Measurements from ENCODE around the gene LRRC9. TPM values are rescaled to one million over a fixed set of nuclear protein-coding genes. Genes with fewer than 3 reads are reported as not detected.

LRRC9 gene
- total and polyA plus RNA-seq, 2 donors (not counting 3 experiments of a cell fraction or from before 2014, with no cell fraction given): not detected

DNA sequence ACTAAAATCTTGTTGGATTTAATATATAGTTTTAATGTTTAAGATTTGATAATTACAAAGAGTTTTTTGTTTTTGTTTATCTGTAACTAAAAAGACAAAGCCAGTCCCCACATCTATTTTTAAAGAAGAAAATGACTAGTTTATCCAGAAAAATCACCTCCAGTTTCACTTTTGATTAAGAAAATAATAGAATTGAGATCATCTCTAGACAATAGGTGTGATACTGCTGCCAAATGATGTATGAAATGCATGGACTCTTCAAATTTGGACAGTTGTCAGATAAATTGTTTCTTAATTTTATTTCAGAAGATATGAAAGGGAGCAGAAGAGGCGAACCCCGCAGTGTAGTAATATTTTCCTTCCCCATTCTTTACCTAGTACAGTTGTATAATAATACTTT lies 191.8 kb downstream of the LRRC9 start:
- Histone ChIP-seq H4K20me1 (replicated peaks; ENCODE audit: control insufficient read depth, extremely low read depth, insufficient read depth, low read length) (no peaks in the 10 kb centered on the region), H3K27me3 (ENCODE audit: control insufficient read depth in 2 of 2, insufficient read depth in 2 of 2, low read length in 2 of 2) (no peaks in the 10 kb centered on the region), H3K36me3 (ENCODE audit: control insufficient read depth in 2 of 2, extremely low read depth in 1 of 2, insufficient read depth in 2 of 2, low read length in 2 of 2) (peaks cover 4% of the 10 kb centered on the region in 2 experiments), H3K9me3 (replicated peaks; ENCODE audit: control insufficient read depth, insufficient read depth, low read length) (no peaks in the 10 kb centered on the region), H3K27ac (ENCODE audit: insufficient read depth, low read depth, low read length) (no peak overlapping the region), H3K79me2 (ENCODE audit: control insufficient read depth, insufficient read depth, low read length) (peaks cover 40% of the 10 kb centered on the region), H3K4me1 (ENCODE audit: control insufficient read depth, extremely low read depth, insufficient read depth, low read length) (no peaks in the 10 kb centered on the region), H3K9me1 (replicated peaks; ENCODE audit: control insufficient read depth, extremely low read depth, insufficient read depth, low read length) (no peaks in the 10 kb centered on the region), H3K4me2 (ENCODE audit: insufficient read depth, low read length) (no peak overlapping the region), H3K9ac (replicated peaks; ENCODE audit: extremely low read depth, insufficient read depth, low read length) (no peak overlapping the region), H2AFZ (ENCODE audit: low read depth, low read length) (no peak overlapping the region), H3K4me3 (replicated peaks in 1 of 3; ENCODE audit: insufficient read depth in 1 of 3, low read depth in 1 of 3, low read length in 3 of 3) (no peak overlapping the region)
- FAIRE-seq (no peak), DNase-seq (ENCODE audit: low read depth, low spot score) (no peak)
- dilution Hi-C loops (cut with MboI; ENCODE audit: extremely low pct_ligation_motif_present, low sequenced_read_pairs): no loop called here
- BruUV-seq (replicated peaks): no TSS peak
- TF ChIP-seq MAX (IDR thresholded peaks at IDR 0.05; ENCODE audit: insufficient read depth, insufficient read length) (no peak), FOS (IDR thresholded peaks at IDR 0.05; ENCODE audit: borderline replicate concordance, insufficient read depth, low read length) (no peak), CTCF (IDR thresholded peaks at IDR 0.05; ENCODE audit: extremely low read depth in 1 of 2, insufficient read depth in 1 of 2, low read depth in 1 of 2, low read length in 2 of 2) (no peak), POLR2AphosphoS5 (IDR thresholded peaks at IDR 0.05; ENCODE audit: insufficient read depth, low read depth, low read length) (no peak), MYC (IDR thresholded peaks at IDR 0.05; ENCODE audit: low read depth, low read length) (no peak), EZH2 (IDR thresholded peaks at IDR 0.05; ENCODE audit: borderline replicate concordance, low read depth, low read length, severe bottlenecking) (no peak), POLR2A (IDR thresholded peaks at IDR 0.05; ENCODE audit: low read depth, low read length) (no peak), GATA2 (IDR thresholded peaks at IDR 0.05; ENCODE audit: insufficient read depth, insufficient read length, low read depth, low read length) (no peak), JUN (IDR thresholded peaks at IDR 0.05; ENCODE audit: borderline replicate concordance, insufficient read depth, insufficient read length, low read depth) (no peak)
- ChIA-PET CTCF (no interaction called here), POLR2A (no interaction called here)
- intact Hi-C loops (cut with micrococcal nuclease): no loop called here

Other genes starting within 250 kb of the LRRC9 start
- 0.29 TPM in 1 of 2 replicates, not detected in the other for gene RTN1, start 49.4 kb upstream of the LRRC9 start, total RNA-seq
- gene RTN1, start 49.4 kb upstream of the LRRC9 start, polyA plus RNA-seq: 0.10 and 0.11 TPM in 2 replicates
- 41.4 and 51.6 TPM in 2 replicates for gene PCNX4, start 171.8 kb downstream of the LRRC9 start, total RNA-seq
- gene PCNX4, start 171.8 kb downstream of the LRRC9 start, polyA plus RNA-seq: 21.8 and 35.5 TPM in 2 replicates
- 29.3 and 35.7 TPM in 2 replicates for gene DHRS7, start 245.3 kb downstream of the LRRC9 start, total RNA-seq
- 28.5 and 28.6 TPM in 2 replicates for gene DHRS7, start 245.3 kb downstream of the LRRC9 start, polyA plus RNA-seq